T-helper 1 cell (primary cell): Measurements from ENCODE around the gene CAPZA1.
"Not testable (repeated sequence)": the region's sequence is repeated elsewhere in the genome, so short reads cannot be mapped to it uniquely, and the experiment has no call there.

ENCODE experiments used
- DNase-seq, 5 donors: peaks; one replicate each; pipeline ENCODE4 v3.0.0-alpha.2; 2012 to 2020

The CAPZA1 gene

DNA sequence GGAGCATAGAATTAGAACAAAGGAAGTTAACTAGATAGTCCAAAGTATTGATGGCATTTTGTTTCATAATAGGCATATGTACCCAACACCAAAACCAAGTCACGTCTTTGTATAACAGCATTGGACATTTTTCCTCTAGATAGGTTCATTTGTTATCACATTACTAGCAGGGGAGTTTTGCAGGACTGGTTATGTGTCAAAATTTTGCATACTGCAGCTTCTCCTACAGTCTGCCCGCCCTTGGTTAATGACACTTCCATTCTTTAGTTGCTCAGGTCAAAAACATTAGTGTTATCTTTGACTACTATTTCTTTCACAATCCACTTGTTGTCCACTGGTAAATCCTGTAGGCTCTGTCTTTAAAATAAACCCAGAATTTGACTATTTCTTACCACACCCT is 8.9 kb downstream of the CAPZA1 start:
- DNase-seq = no peak

GRCh38 chr1:112629256-112629655 is 9.6 kb downstream of the CAPZA1 start:
- no peak for DNase-seq

DNA sequence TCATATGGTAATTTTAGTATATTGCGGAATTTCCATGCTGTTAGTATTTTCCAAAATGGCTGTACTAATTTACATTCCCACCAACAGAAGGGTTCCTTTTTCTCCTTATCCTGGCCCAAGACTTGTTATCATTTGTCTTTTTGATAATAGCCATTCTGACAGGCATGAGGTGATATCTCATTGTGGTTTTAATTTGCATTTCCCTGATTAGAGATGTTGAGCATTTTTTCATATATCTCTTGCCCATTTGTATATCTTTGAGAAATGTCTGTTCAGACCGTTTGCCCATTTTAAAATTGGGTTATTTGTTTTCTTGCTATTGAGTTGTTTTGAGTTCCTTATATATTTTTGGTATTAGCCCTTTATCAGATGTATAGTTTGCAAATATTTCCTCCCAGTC is 14.0 kb downstream of the CAPZA1 start:
- DNase-seq = no peak

GRCh38 chr1:112634367-112634766 is 14.7 kb downstream of the CAPZA1 start:
- DNase-seq = no peak

DNA sequence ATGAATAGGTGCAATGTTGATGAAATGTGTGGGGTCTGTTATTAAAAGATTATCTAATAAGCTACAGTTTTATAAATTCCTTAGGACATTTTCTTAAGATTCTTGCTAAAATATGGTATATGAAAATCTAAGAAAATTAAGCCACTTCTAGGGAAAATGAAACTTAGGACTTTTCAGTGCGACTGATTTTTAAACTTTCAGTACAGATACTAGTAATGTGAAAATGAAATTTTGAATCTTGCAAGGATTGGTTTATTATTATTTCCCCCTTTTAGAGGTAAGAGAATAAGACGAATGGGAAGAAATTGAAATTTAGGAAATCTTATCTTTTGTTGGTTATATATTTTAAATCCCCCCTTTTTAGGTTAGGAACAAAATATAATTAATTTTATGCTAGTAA is 16.4 kb downstream of the CAPZA1 start:
- no peak for DNase-seq

DNA sequence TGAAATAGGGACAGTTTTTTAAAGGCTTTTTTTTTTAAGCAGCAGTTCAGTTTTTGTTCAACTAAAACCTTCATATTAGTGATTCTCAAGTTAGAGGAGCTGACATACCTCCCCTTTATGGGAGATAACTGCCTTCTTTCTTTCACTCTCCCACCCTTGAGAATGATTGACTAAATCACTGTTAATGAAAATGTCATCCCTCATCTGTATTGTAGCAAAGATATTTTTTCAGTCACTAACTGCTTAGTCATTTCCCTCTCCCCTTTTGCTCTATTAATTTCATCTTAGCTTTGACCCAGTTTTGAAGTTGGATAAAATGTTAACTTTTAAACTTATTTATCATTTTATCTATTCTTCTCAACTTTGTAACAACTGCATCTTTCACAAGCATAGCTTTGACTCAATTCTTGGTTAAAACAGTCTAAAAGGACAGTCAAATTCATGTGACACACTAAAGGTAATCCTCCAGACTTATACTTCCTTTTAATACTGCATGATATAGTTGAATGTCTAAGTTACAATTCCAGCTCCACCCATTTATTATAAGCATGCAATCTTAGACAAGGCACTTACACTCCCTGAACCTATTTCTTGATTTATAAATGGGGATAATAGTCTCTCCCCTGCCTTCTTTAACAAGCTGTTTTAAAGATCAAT is 17.1 kb downstream of the CAPZA1 start:
- DNase-seq = no peak

GRCh38 chr1:112637254-112638109 is 17.9 kb downstream of the CAPZA1 start:
- no peak for DNase-seq

DNA sequence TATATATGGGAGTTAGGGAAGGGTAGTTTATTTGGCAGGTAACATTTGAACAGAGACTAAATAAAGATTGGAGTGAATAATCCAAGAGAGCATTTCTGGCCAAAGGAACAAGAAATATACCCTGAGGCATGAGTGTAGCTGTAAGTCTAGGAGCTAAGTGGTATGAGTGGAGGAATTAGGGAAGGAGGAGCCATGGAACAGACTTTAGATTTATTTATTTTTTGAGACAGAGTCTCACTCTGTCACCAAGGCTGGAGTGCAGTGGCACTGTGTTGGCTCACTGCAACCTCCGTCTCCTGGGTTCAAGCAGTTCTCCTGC is 18.4 kb downstream of the CAPZA1 start:
- DNase-seq = no peak

DNA sequence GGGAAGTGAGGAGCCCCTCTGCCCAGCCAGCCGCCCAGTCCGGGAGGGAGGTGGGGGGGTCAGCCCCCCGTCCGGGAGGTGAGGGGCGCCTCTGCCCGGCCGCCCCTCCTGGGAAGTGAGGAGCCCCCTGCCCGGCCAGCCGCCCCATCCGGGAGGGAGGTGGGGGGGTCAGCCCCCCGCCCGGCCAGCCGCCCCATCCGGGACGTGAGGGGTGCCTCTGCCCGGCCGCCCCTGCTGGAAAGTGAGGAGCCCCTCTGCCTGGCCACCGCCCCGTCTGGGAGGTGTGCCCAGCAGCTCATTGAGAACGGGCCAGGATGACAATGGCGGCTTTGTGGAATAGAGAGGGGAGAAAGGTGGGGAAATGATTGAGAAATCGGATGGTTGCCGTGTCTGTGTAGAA is 20.8 kb downstream of the CAPZA1 start:
- DNase-seq = not testable (repeated sequence)

GRCh38 chr1:112643080-112643479 is 23.4 kb downstream of the CAPZA1 start:
- no peak for DNase-seq

DNA sequence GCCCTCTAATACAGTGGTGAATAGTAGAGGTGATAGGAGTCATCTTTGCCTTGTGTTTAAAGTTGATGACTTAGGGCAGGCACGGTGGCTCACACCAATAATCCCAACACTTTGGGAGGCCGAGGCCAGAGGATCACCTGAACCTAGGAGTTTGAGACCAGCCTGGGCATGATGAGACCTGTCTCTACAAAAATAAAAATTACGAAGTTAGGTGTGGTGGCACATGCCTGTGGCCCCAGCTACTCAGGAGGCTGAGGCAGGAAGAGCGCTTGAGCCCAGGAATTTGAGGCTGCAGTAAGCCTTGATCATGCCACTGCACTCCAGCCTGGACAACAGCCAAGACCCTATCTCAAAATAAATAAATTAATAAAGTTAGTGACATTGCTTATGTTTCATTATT is 26.6 kb downstream of the CAPZA1 start:
- DNase-seq = no peak

DNA sequence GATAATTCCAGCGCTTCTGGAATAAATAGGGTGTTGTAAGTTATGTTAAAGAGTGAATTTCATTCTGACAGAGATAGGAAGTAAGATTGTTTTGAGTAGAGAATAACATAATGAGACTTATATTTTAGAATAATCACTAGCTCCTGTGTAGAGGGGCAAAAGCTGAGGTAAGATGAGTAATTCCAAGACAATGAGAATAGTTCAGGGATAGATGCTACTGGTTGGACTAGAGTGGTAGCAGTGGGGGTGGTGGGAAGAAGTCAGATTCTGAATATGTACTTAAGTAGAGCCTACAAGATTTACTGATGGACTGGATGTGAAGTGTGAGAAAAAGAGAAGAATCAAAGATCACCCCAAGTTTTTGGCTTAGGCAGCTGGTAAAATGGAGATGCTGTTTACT is 31.6 kb downstream of the CAPZA1 start:
- DNase-seq = no peak

DNA sequence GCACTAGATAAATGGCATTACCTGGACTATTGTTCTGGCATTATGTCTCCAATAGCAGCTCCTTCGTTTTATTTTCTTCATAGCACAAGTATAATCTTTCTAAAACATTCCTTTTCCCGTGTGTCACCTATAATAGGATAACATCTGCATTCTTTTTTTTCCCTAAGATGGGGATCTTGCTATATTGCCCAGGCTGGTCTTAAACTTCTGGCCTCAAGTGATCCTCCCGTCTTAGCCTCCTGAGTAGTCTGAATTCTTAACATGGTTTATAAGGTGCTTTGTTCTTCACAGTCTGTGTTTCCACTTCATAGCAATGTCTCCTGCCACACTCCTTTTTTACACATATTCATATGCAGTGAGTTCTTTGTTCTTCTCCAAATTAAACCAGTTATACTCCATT is 46.2 kb downstream of the CAPZA1 start:
- DNase-seq = no peak

- peak in 1 of 5 donors; percentile 12 for DNase-seq
These were observed 47.3 kb downstream of the CAPZA1 start for GRCh38 chr1:112666946-112667345.

- no peak for DNase-seq
These were observed 52.4 kb downstream of the CAPZA1 start for GRCh38 chr1:112672009-112672408.

DNA sequence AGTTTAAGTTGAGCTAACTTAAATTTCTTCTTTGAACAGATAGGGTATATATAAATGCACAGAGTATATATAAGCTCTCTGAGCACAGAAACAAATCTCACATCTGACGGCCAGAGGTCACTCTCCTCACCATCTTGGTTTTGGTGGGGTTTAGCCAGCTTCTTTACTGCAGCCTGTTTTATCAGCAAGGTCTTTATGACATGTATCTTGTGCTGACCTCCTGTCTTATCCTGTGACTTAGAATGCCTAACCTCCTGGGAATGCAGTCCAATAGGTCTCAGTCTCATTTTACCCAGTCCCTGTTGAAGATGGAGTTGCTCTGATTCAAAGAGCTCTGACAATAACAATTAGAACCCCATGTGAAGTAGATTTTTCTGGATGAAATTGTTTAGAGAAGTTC is 53.2 kb downstream of the CAPZA1 start:
- no peak for DNase-seq

GRCh38 chr1:112673592-112674439 is 54.2 kb downstream of the CAPZA1 start:
- DNase-seq = peak in 1 of 5 donors; percentile 9

DNA sequence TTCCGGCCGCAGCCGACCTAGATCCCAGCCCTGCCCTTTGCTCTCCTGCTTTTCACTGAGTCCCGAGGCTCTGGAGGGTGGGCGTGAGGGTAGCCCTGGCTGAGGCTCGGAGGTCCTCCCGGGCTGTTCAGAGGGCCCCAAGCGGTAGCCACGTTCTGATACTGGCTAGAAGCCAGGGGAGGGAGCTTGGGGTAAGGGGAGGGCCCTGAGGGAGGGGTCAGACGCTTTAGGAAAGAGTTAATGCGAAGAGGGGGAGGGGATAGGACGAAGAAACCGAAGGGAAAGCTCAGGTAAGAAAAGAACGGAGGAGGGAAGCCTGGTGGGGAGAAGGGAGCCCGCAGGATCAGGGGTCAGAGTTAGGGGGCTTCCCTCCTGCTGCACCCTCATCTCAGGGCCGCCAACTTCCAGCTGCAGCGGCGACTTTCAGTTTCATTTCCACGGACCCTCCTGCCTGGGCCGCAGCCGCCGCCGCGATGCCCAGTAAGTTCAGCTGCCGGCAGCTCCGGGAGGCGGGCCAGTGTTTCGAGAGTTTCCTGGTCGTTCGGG is 54.9 kb downstream of the CAPZA1 start, which contains the start of gene MOV10:
TSS of gene MOV10 (plus strand) at position 220 of the 546 bp plus-strand sequence. CDS start at position 474, 254 bp downstream.
- DNase-seq = peak; percentile 33 to 69 (median 43)

DNA sequence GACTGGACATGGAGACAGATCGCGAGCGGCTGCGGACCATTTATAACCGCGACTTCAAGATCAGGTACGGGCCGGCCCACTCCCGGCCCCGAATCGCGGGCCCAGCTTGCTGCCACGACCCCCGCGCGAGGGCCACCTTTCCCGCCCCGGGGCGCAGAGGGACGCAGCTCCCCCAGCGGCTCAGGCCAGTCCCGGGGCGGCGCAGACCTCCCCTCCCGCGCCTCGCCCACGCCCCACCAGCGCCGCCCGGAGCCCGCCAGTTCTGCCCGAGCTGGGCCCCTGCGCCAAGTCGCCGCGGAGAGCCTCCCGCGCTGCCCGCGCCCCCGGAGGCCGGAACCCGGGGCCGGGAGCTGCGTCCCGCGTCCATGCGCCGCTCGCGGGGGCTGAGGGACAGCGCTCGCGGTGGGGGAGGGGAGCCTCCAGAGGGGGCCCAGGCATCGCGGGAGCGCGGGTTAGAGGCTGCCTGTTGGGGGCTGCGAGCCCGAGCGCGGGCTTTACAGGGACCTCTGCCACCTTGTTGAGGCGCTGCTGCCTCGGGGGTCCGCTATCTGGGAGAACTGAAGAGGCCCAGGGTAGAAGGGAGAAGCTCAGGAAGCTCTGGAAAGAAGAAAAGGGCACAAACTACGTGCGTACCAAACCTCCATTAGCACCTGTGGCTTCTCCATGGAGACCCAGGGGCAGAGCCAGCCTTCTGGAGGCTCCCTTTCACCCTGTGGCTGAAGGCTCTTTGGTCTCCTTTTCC is 55.5 kb downstream of the CAPZA1 start:
- DNase-seq = peak in 4 of 5 donors; percentile 9 to 38 (median 25)

DNA sequence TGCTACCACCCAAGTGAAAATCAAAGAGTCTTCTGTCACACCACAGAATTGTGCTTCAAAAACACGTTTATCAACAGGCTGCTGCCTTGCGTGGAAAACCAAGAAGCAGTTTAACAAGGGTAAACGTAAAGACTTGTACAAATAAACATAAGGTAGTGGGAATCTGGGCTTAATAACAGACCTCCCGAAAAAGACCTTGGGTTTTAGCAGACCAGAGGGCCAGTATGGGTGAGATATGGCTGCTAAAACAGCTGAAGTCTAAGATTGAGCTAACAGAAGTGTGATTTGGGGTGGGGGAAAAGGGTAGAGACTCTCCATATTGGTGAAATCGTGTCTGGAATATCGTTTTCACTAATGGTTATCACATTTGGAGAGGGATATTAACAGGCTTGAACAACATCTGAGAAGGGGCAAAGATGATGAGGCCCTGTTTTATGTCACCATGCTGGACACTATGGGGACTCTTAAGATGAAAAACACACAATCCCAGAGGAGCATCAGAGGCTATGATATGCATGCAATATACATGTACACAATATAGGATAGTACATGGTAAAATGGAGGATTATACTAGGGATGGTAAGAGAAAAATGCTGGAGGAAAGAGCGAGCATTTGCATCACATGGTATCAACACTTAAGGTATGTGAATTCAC is 56.2 kb downstream of the CAPZA1 start:
- no peak for DNase-seq

DNA sequence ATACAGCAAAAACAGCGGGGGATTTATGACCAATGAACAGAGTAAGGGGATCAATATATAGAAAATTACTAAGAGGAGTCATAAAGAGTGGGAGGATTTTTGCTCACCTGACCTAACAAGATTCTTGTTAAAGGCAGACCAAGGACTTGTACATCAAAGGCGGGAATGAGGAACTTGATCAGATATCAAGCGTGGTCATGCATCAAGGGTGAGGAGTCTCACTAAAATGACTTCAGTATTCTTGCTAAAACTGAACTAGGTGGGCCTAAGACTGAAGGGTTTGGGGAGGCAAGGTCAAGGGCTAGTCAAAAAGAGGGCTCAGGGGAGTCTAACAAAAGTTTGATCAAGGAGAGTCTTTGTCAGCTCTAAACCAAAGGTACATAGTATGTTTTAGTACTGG is 56.9 kb downstream of the CAPZA1 start:
- no peak for DNase-seq

- no peak for DNase-seq
These were observed 57.9 kb downstream of the CAPZA1 start for GRCh38 chr1:112677501-112677900.
